HG02759 (cell line): ENCODE measurements around the gene URB1.
"Not testable (repeated sequence)": the region's sequence is repeated elsewhere in the genome, so short reads cannot be mapped to it uniquely, and the experiment has no call there.

ENCODE experiments used
- ATAC-seq: cut with Tn5 transposase; IDR thresholded peaks from one replicate; pipeline ENCODE4 v1.9.1; 2021; ENCODE audit warnings: mild to moderate bottlenecking, moderate library complexity; ENCODE audit not compliant: unreplicated experiment

The URB1 gene, protein sequence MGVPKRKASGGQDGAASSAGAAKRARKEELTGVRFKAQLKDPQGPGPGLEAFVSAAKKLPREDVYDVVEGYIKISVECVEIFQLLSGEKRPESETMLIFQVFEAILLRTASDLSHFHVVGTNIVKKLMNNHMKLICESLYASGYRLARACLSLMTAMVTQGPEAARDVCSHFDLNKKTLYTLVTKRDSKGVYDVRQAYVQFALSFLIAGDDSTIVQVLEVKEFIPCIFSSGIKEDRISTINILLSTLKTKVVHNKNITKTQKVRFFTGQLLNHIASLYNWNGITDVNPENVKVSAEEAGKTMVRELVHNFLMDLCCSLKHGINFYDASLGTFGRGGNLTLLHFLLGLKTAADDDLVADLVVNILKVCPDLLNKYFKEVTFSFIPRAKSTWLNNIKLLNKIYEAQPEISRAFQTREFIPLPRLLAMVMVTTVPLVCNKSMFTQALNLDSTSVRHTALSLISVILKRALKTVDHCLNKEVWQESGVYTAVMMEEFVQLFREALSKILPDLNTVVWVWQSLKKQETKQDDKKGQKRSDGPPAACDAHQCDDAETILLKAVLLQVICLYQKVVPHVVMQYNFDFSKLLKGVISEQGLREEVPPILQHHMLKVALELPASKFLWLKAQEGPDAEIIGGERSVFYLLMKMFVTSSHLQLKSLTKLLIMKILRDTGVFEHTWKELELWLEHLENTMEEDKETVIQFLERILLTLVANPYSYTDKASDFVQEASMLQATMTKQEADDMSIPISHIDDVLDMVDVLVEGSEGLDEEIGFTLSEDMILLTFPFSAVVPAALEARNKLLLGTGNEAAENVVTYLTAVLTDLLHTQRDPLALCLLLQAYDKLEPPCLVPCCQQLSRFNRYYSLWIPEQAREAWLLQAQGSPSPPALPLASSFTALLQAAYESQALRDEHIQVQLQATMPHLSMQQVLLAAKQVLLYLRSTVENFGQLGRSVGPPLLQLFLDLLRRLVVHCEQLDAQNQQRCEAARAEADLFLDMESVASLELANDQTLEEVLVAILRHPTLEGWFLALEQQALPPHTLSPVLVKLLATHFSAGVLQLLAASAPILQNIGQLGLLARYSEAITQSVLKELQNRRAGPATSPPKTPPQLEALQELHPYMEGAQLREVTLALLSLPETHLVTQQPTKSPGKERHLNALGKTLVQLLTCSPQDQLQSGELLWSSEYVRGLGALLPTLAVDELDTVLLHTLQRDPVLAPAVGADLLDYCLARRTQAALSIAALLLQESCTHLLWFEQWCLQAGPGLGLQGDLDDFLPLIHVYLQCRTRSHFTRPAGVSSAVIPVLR (N-terminal part only)

DNA sequence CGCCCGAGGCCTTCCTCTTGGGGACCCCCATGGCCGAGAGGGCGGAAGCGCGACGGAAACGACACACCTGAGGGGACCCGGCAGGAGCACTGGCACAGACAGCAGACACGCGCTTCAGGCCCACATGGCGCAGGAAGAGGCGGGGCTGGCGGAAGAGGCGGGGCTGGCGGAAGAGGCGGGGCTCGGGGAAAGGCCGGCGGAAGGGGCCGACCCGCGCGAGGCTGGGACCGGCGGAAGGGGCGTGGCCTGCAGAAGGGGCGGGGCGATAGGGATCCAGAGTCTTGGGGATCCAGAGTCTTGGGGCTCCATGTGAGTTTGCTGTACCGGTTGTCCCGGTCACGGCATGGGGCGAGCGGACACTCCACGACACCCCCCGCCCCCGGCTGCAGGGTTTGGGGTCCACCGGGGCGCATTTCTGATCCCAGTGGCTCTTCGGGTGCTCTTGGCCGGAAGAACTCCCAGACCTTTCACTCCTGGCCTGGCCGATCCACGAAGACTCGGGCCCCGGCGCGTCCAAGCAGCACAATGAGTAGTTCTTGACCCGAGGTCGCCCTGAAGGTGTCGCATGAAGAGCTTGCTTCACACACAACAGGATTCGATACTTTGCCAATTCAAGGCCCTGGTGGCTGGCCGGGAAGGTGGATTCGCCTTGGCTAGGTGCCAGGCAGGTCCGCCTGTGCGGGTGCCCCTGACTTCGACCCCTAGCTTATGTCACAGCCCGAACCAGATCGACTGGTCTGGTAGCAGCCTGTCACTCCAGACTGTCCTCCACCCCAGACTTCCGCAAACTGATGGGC, at the start of gene URB1:
Gene URB1 (minus strand): TSS at position 133 of the 797 bp plus-strand sequence. CDS start 102 bp downstream, at position 31.
- ATAC-seq, result peak; percentile 95

DNA sequence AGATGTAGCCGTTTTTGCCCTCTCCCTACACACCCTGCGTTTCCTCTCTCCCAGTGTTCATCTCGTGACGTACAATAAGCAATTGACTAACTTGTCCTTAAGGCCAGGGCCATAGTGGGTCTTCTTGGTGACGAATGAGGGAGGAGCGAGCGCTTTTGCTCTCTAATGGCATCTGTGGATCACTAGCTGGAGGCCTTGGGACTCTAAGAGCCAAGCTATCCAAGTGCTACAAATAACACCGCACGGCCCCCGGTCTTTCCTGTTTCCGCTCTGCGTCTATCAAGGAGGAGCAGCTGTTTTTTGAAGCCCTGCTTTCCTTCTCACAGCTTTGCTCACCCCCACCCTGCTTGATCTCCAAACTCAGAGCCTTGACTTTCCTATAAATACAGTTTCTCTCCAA, 44.9 kb upstream of the URB1 start:
- no peak for ATAC-seq

DNA sequence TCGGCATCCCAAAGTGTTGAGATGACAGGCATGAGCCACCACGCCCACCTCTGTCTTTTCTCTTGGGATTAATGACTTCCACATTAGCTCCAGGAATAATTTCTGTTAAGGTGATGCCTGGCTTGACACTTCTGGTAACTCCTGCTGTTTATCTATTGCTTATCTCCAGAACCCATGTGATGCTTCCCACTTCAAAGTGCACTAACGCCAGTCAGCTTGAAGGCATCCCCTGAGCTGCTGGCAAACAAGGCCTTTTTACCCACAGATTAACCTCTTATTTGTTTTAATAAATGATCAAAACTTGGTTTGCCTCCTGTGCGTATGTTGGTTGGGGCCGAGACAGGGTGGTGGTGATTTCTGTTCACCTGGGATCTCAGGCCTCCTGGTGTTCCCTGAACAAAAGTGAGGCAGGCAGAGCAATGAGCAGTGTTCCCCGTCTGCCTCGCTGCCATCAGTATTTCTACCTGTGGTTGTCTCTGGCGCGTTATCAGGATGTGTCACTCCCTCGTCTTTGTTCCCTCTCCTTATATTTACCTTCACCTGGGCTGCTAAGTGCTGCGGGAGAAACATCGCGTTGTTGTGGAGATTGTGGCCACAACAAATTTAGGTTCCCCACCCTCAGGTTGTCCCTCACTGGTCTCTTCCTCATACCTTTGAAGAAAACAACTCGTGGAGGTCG, 40.3 kb upstream of the URB1 start:
- ATAC-seq, result not testable (repeated sequence)

DNA sequence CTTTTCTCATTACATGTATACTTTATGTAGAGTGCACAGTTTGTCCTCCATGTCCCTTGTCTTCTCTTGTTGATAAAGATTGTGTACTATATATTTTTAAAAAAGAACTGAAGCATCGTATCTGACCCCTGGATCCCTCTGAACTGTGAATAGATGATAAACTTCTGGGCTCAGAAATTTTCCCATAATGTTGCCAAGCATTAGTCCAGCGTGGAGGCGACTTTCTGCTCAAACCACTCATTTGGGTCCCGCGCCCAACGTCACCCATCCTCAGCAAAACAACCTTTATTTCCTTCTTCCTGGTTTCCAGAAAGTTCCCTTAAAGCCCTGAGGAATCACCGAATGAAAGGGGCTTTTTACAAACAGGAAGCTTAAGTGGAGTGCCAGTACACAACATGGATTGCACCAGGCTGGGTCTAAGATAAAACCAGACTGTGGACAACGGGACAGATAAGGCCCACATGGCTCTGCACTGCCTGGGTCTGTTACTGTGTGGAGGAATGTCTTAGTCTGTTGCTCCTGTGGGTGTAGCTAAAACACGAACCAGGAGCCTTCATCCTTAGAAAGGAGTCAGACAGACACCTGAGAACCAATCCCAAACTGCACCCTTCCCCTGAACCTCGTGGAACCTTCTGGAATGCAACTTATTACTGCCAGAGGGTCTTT, 35.3 kb upstream of the URB1 start:
- no peak for ATAC-seq

DNA sequence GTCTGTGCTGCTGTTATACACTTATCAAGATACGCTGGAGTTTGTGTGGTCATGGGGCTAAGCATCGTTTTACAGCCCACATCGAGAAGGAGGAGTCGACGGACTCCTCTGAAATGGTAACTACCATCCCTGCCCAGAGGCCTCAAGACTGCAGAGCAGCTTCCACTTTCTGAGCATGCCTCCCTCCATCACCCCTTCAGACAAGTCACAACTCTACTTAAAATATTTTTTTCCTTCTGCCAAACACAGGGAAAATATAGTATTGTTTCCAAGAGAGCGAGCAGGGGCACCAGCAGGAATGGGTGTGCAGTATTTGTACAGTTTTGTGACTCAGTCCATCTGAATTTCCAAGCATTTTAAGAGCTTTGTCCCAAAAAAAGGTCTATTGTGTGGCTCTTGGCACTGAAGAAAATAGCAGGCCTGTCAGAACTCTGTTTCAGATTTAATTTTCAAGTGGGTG, 33.8 kb upstream of the URB1 start:
- no peak for ATAC-seq

DNA sequence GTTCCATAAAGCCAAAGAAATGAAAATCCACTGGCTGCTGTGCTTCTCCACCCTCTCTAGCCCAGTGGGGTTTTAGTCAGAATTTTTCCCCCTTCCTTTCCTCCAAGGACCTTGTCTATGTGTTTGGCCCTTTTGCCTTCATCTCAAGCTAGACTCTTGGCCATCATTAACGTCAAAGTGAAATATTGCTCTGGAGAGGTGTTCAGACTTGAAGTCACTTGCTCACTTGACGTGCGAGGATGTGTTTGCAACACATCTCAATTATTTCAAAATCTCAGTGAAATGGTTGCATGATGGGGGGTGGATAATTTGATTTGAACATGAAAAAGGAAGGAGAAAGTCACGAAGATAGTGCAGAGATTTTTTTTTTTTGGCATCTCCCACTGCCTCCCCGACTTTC, 33.3 kb upstream of the URB1 start:
- no peak for ATAC-seq

DNA sequence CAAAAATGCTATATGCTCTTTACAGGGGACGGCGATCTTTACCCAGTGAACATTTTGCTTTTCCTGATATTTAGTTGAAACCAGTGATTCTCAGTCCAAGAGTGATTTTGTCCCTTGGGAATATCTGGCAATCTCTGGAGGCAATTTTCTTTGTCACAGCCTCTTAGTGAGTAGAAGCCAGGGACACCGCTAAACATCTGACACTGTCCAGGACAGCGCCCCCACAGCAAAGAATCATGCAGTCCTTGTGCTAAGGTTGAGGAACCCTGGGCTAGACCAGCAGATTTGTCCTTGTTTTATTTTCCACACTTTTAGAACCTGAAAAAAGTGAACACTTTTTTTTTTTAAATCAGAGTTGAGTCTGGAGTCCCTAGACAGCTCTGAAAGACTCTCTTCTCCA, 32.8 kb upstream of the URB1 start:
- ATAC-seq, result no peak

DNA sequence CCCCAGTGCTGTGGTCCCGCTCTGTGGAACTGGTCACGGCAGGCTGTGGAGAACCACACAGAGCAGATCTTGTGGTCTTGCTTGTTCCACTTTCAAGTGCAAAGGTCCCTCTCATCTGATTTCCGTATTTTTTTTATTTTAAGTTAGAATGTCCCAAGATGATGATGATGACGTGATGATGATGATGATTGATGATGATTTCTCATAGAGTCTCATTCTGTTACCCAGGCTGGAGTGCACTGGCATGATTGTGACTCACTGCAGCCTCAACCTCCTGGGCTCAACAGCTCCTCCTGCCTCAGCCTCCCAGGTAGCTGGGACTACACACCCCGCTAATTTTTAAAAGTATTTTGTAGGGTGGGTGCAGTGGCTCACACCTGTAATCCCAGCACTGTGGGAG, 31.9 kb upstream of the URB1 start:
- ATAC-seq, result no peak

DNA sequence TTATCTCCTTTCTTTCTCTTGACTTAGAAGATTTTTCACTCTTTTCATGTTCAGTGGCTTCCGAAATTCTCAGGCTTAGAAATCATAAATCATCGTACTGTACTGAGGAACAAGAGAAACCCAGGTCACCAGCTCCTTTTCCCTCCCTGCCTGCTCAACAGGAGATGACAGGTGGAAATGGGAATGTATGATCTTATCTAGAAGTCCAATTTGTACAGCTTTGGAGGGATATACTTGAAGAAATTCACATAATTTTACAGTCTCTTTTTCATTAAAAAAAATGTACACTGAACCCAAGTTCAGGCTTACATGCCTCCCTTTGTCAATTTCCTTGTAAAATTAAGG, 31.4 kb upstream of the URB1 start:
- no peak for ATAC-seq

DNA sequence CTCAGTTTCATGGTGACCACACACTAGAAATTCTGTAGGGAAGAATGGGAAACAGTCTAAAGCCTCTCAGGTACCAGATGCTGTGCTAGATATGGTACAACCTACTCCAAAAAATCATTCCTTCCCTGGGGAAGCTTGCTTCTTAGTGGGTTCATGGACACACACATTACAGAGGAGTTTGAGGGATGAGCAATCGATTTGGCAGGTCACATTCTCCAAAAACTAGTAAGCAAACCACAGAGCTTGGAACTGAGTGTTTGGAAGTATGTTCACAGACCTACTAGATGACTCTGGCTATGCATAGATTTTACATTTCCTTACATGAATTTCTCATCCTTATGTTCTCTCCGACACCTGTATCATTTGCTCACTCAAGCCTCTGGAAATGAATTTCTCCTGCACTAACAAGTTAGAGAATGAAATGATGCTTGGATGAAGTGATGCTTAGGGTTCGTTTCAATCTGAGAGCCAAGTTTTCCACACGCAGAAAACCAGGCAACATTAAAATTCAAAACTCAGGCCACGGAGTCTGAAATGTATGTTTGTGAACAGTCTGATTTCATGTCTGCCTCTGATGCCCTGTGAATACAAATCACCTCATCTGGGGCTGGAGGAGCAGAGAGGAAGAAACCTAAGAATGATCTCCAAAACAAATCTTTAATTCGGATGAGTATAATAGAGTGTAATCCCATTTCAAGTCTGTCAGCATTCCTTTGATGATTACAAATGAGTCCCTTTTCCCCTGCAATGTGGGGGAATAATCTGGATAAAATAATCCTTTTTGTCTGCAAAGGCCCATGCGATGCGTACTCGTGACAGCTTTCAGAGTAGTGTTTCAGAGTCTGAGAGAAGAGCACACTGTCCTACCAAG, 30.7 kb upstream of the URB1 start:
- no peak for ATAC-seq

DNA sequence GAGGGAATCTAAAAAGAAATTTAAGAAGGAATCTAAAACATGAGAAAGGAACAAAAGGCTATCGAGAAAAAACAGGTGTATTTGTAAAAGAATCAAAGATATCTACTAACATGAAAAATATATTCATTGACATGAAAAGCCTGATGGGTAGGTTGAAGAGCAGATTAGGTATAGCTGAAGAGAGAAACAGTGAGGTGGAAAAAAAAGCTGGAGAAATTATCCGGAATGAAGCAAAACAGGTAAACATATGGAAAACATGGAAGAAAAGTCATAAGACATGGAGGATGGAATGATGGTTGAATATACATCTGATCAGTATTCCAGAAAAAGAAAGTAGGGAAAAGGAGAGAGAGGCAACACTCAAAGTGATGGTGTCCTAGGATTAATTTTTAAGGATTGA, 29.3 kb upstream of the URB1 start:
- no peak for ATAC-seq

DNA sequence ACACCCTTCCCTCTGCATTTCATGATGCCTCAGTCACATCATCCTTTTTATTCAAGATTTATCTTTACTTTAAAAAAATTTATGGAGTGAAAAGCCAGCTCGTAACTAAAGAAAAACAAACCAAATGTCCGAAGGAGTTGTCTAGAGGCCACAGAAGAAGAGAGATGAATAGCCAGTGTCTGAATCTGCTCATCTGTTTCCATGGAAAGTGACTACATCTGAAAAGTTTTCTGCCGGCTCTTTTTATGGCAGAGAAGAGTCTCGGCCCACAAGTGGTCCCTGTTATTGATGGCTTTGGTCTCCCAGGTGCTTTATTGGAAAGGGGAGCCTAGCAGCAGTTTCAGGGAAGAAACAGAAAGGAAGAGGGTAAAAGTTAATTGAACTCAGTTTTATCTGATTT, 25.3 kb upstream of the URB1 start:
- no peak for ATAC-seq

DNA sequence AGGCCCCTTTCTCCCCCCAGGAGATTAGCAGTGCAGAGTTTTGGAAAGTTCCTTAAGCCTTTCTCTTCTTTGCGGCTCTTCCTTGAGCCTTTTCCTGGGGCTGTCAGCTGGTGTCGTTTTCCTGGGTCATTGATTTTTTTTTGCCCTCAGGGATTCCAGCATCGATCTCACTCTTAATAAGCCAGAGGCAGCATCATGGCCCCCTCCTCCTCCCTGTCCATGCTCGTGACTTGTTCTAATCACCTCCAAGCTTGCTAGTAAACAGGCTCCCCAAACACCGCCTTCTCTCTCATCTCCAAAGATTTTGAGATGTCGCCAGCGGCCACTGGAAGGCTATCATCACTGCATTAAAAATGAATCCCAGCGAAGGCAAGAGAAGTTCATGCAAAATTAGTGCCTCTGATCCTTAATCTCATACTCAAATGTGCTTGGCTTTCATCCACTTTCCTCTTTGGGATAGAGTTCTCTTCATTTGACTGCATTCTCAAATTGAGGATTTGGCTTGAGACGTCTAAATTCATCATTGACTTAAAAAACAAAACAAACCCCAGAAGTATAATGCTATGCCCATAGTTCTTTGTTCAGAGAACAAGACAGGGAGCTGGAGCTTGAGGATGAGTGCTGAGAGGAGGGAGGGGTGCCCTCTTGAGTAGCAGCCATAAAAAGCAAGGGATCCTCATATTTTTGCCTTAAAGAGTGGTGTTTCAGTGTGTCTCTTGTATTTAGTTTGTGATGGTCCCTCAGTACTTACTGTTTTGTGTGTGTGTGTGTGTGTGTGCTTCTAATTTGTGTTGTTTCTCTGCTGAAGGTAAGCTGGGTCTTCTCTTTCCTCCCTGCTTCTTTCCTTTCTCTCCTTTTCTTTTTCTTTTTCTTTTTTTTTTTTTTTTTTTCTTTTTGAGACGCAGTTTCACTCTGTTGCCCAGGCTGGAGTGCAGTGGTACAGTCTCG, 22.9 kb upstream of the URB1 start:
- ATAC-seq, result no peak

DNA sequence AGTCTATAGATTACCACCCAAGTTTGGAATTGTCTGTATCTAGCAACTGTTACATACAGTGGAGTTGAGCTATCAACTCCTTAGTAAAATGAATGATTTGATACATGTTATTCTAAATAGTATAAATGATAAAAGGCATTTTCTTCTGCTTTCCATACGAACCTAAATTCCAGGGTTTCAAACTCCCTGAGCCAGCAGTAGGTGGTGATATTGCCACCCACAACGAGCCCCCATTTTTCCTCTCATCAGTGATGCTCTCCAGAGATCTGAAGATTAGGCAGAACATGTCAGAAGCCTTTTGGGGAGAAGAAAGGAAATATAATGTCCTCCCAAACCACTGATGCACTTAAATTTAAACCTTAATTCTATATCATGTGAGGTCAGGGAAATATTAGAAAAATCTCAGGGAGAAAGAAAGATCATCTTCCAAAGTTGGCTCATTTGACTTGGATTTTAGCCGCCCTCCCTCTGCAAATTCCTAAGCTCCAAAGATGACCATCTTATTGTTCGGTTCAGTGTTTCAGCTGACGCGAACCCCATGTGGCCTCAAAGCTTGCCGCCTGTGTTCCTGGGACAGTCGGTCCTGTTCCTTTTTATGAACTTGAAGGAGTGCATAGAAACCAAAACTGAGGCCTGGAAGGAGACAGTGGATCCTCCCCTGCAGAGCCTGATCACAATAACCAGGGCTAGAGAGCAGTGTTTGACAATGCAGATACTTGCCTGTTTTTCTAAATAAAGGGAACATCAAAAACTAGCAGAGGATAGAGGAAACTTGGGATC, 22.0 kb upstream of the URB1 start:
- no peak for ATAC-seq

DNA sequence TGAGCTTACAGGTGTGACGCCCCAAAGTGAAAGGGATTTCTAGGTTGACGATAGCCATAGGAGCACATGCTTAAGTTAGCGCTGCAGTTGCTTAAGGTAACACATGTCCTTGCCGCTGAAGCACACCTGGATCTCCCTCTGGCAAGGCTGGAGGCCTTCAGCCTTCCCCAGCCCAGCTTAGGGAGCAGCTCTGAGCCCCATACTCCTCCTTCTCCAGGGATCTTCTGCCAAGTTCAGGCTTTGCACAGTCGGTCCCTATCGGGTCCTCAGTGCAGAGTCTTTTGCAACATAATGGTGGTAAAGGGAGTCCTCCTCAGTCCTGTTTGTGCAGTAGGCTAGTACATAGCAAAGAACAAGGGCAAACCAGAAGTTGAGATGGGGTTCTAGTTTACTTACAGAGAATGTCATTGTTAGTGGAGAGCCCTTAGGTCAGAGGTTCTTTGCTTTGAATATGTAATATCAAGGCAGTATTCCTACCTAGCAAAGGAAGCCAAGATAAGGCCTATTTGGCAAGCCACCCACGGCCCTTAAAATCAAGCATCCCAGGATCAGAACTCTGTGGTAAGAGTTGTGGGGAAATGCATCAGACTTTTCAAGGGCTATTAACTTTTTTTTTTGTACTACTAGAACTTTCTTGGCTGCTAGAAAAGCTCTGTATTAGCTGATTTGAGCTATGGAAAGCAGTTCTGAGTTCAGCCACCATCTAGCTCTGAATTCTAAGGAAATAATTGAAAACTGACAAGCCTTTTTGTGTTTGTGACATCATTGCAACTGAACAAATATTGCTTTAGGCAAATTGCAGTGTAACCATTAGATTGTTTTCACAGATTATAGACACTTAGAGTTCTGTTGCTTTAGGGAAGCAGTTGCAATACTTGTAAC, 21.1 kb upstream of the URB1 start:
- no peak for ATAC-seq
